Body of pancreas (tissue), 4 donors: ENCODE measurements around the gene SF3B3.

Experiments
- CTCF ChIP-seq, 7 experiments: fragments of 450-650 bp in 4 of 7; fragments of 200-600 bp in 3 of 7; sonication (generic) in 3 of 7; IDR thresholded peaks; one replicate each; pipeline ENCODE4 v1.5.1; 2016 to 2019; ENCODE audit warnings: antibody characterized with exemption in 7 of 7
- POLR2A ChIP-seq, 3 donors: fragments of 450-650 bp; IDR thresholded peaks; one replicate each; pipeline ENCODE4 v1.6.1; 2016; ENCODE audit warnings: antibody characterized with exemption in 3 of 3, mild to moderate bottlenecking in 2 of 3

DNA sequence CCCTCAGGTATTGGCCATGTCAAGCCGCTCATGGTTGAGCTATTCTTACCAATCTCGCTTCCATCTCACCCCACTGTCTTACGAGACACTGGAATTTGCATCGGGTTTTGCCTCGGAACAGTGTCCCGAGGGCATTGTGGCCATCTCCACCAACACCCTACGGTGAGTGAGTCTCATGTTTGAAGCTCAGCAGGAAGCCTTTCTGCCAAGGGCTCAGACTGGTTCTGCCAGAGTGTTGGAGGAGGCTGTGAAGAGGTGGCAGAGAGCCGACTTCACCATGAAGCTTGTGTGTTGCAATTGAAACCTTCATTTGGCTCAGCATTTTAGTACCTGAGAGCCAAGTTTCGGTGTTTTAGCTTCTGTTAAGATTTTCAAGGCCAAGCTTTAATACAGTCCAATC is 38.0 kb downstream of the SF3B3 start:
- TF ChIP-seq CTCF (IDR thresholded peaks at IDR 0.05) (no peak), POLR2A (IDR thresholded peaks at IDR 0.05) (no peak)
